Neuronal stem cell (in vitro differentiated cells): ENCODE results near the gene NSD2.
"Not testable (repeated sequence)": the region's sequence is repeated elsewhere in the genome, so short reads cannot be mapped to it uniquely, and the experiment has no call there.

Source experiments
- DNase-seq: peaks from one replicate; pipeline ENCODE4 v3.0.0-alpha.2; 2013; ENCODE audit warnings: low spot score
- H2AFZ ChIP-seq: one replicate; pipeline ENCODE4 v1.6.1; 2013; ENCODE audit warnings: mild to moderate bottlenecking, low read length, inconsistent platforms
- H2AK5ac ChIP-seq: 2 replicates; pipeline ENCODE4 v1.6.1; 2013; ENCODE audit warnings: low read depth, mild to moderate bottlenecking, inconsistent platforms, low read length, moderate library complexity, mixed read lengths
- H2BK120ac ChIP-seq: 2 replicates; pipeline ENCODE4 v1.6.1; 2013; ENCODE audit warnings: low read depth, mild to moderate bottlenecking, inconsistent platforms, low read length, moderate library complexity, mixed read lengths
- H2BK12ac ChIP-seq: one replicate; pipeline ENCODE4 v1.6.1; 2013; ENCODE audit warnings: low read length, inconsistent platforms
- H2BK15ac ChIP-seq: 2 replicates; pipeline ENCODE4 v1.6.1; 2013; ENCODE audit warnings: mild to moderate bottlenecking, low read length, inconsistent platforms, mixed read lengths
- H2BK5ac ChIP-seq: one replicate; pipeline ENCODE4 v1.6.1; 2013; ENCODE audit warnings: inconsistent platforms, mild to moderate bottlenecking, low read length, moderate library complexity
- H3K14ac ChIP-seq: one replicate; pipeline ENCODE4 v1.6.1; 2013; ENCODE audit warnings: low read length, inconsistent platforms
- H3K18ac ChIP-seq: 2 replicates; pipeline ENCODE4 v1.6.1; 2013; ENCODE audit warnings: low read length, inconsistent platforms
- H3K23ac ChIP-seq: 2 replicates; pipeline ENCODE4 v1.6.1; 2013; ENCODE audit warnings: low read depth, mild to moderate bottlenecking, mixed read lengths, low read length, inconsistent platforms; ENCODE audit not compliant: poor library complexity
- H3K27ac ChIP-seq: replicated peaks from 3 replicates; pipeline ENCODE4 v1.5.1; 2013; ENCODE audit warnings: low read length, inconsistent platforms
- H3K27me3 ChIP-seq, 3 experiments: 2 replicates each; pipeline ENCODE4 v1.6.1; 2013; ENCODE audit warnings: low read length in 3 of 3, mild to moderate bottlenecking in 2 of 3, inconsistent platforms in 1 of 3, low read depth in 1 of 3, mixed read lengths in 1 of 3, moderate library complexity in 1 of 3; ENCODE audit not compliant: control insufficient read depth in 3 of 3, insufficient read depth in 3 of 3
- H3K36me3 ChIP-seq, 2 donors: replicated peaks in 1 of 2; 2 replicates each; pipeline ENCODE4 v1.6.1; 2013; ENCODE audit warnings: low read length in 2 of 2; ENCODE audit not compliant: control insufficient read depth in 2 of 2, insufficient read depth in 2 of 2
- H3K4ac ChIP-seq: 2 replicates; pipeline ENCODE4 v1.6.1; 2013; ENCODE audit warnings: inconsistent platforms, mild to moderate bottlenecking, low read length, moderate library complexity
- H3K4me1 ChIP-seq, 2 donors: 1 replicate in 1 of 2; 2 replicates in 1 of 2; pipeline ENCODE4 v1.6.1; 2013; ENCODE audit warnings: low read length in 2 of 2, low read depth in 1 of 2; ENCODE audit not compliant: control insufficient read depth in 2 of 2, insufficient read depth in 1 of 2
- H3K4me2 ChIP-seq: one replicate; pipeline ENCODE4 v1.6.1; 2013; ENCODE audit warnings: mild to moderate bottlenecking, low read length, inconsistent platforms; ENCODE audit not compliant: insufficient read depth, poor library complexity, severe bottlenecking
- H3K4me3 ChIP-seq, 2 donors: 2 replicates each; pipeline ENCODE4 v1.5.1; 2013; ENCODE audit warnings: low read length in 2 of 2, mild to moderate bottlenecking in 2 of 2, inconsistent platforms in 1 of 2, moderate library complexity in 1 of 2
- H3K79me1 ChIP-seq: one replicate; pipeline ENCODE4 v1.6.1; 2013; ENCODE audit warnings: low read depth, mild to moderate bottlenecking, inconsistent platforms, low read length, moderate library complexity
- H3K9ac ChIP-seq: one replicate; pipeline ENCODE4 v1.6.1; 2013; ENCODE audit warnings: mild to moderate bottlenecking, low read depth, low read length, inconsistent platforms; ENCODE audit not compliant: poor library complexity
- H3K9me3 ChIP-seq, 2 donors: replicated peaks in 1 of 2; 2 replicates each; pipeline versions ENCODE3 to v1.6.1; 2013; ENCODE audit warnings: low read length in 2 of 2, mild to moderate bottlenecking in 2 of 2, inconsistent platforms in 1 of 2, low read depth in 1 of 2, mixed read lengths in 1 of 2, moderate library complexity in 1 of 2; ENCODE audit not compliant: control insufficient read depth in 2 of 2, insufficient read depth in 1 of 2
- H4K8ac ChIP-seq: one replicate; pipeline ENCODE4 v1.6.1; 2013; ENCODE audit warnings: low read depth, mild to moderate bottlenecking, inconsistent platforms, low read length, moderate library complexity
- H4K91ac ChIP-seq: one replicate; pipeline ENCODE4 v1.6.1; 2013; ENCODE audit warnings: low read length, low read depth, mild to moderate bottlenecking, inconsistent platforms; ENCODE audit not compliant: poor library complexity
- small RNA-seq: library from polyadenylated mRNA; stranded (forward); fragments of <200 nt; extraction: miRNeasy Mini kit (QIAGEN cat#:217004); gene quantifications from one replicate; pipeline ENCODE3, GENCODE V24; 2013; ENCODE audit not compliant: insufficient read depth

NSD2 gene

GRCh38 chr4:2031161-2031560 is 160.0 kb downstream of the NSD2 start:
- H3K4ac ChIP-seq, H3K18ac ChIP-seq, H3K36me3 ChIP-seq, H3K27ac ChIP-seq, H2BK5ac ChIP-seq, H3K79me1 ChIP-seq, H3K27me3 ChIP-seq, H4K91ac ChIP-seq, H4K8ac ChIP-seq, H3K9ac ChIP-seq, H2BK12ac ChIP-seq, H2AK5ac ChIP-seq, H3K9me3 ChIP-seq, H2BK15ac ChIP-seq, H3K23ac ChIP-seq, H2BK120ac ChIP-seq, DNase-seq, H2AFZ ChIP-seq, H3K4me1 ChIP-seq, H3K4me2 ChIP-seq, H3K14ac ChIP-seq, H3K4me3 ChIP-seq: not testable (repeated sequence)

Small RNA genes within 50 kb of the gene (small RNA-seq; reads per million reads assigned to genes)
- gene SCARNA22, result 10.3 reads per million, percentile 58 among the genes with 10 or more reads in this experiment
